ENCODE data around the gene STPG2. TPM values are rescaled to one million over a fixed set of nuclear protein-coding genes. Genes with fewer than 3 reads are reported as not detected.

Gene STPG2
- total RNA-seq, 1 donor from 2014 or later: 1.1 TPM

DNA sequence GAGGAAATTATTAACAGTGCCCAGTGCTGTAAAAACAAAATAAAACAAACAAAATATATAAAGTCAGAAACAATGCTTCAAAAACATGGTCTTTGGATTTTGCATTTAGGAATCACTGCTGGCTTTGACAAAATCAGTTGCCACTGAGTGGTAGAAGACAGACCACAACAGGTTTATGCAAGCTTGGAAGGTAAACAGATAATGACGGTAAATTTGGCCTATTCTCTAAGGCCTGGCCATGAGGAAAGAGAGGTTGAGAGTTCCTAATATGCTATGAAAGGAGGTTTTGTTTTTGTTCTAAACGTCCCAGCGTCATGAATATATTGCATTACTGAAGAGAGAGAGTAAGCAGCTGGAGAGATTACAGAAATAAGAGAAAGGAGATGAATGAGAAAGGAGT lies 629.4 kb downstream of the STPG2 start:
- TF ChIP-seq, protein P1, sequence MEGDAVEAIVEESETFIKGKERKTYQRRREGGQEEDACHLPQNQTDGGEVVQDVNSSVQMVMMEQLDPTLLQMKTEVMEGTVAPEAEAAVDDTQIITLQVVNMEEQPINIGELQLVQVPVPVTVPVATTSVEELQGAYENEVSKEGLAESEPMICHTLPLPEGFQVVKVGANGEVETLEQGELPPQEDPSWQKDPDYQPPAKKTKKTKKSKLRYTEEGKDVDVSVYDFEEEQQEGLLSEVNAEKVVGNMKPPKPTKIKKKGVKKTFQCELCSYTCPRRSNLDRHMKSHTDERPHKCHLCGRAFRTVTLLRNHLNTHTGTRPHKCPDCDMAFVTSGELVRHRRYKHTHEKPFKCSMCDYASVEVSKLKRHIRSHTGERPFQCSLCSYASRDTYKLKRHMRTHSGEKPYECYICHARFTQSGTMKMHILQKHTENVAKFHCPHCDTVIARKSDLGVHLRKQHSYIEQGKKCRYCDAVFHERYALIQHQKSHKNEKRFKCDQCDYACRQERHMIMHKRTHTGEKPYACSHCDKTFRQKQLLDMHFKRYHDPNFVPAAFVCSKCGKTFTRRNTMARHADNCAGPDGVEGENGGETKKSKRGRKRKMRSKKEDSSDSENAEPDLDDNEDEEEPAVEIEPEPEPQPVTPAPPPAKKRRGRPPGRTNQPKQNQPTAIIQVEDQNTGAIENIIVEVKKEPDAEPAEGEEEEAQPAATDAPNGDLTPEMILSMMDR (IDR thresholded peaks at IDR 0.05; ENCODE audit: unreplicated experiment): no peak
- no peak overlapping the region for H3K4me3 Mint-ChIP-seq (ENCODE audit: low read depth)
- peaks cover 2% of the 10 kb centered on the region for H3K4me1 Mint-ChIP-seq (ENCODE audit: low read depth)
- no peak for DNase-seq (ENCODE audit: low spot score, unreplicated experiment)
- H3K9me3 Mint-ChIP-seq (ENCODE audit: low read depth): no peaks in the 10 kb centered on the region
- no peaks in the 10 kb centered on the region for H3K27me3 Mint-ChIP-seq
- no peaks in the 10 kb centered on the region for H3K36me3 Mint-ChIP-seq (ENCODE audit: insufficient read depth)
- no peak overlapping the region for H3K27ac Mint-ChIP-seq

Other genes starting within 250 kb of the STPG2 start
- gene RAP1GDS1, start 117.9 kb upstream of the STPG2 start, total RNA-seq: 24.4 and 25.7 TPM in 2 replicates

Data from progenitor cell of endocrine pancreas (in vitro differentiated cells).